ENCODE data around the gene BIRC7.
"Not testable (repeated sequence)": the region's sequence is repeated elsewhere in the genome, so short reads cannot be mapped to it uniquely, and the experiment has no call there.

BIRC7 gene

GRCh38 chr20:63217706-63218105 lies 18.0 kb upstream of the BIRC7 start:
- Histone ChIP-seq H3K27ac (ENCODE audit: insufficient read depth, low read depth, low read length, poor library complexity, severe bottlenecking) (no peak overlapping the region), H3K36me3 (ENCODE audit: control insufficient read depth, insufficient read depth, low read length) (peaks cover 6% of the 10 kb centered on the region), H3K4me1 (ENCODE audit: control insufficient read depth, insufficient read depth, low read length) (peaks cover 9% of the 10 kb centered on the region), H3K4me3 (ENCODE audit: insufficient read depth, low read depth, low read length) (no peak overlapping the region), H3K27me3 (ENCODE audit: control insufficient read depth, insufficient read depth, low read length, poor library complexity, severe bottlenecking) (peaks cover 11% of the 10 kb centered on the region), H3K9me3 (ENCODE audit: control insufficient read depth, low read length) (no peaks in the 10 kb centered on the region)
- WGBS, 2 experiments = 90 to 92% methylated on average over 7 of the region's 7 CpGs

GRCh38 chr20:63218701-63219446 lies 16.8 kb upstream of the BIRC7 start:
- 84 to 85% methylated on average over 13 of the region's 13 CpGs for WGBS, 2 experiments
- no peak overlapping the region for H3K27ac ChIP-seq (ENCODE audit: insufficient read depth, low read depth, low read length, poor library complexity, severe bottlenecking)
- no peaks in the 10 kb centered on the region for H3K36me3 ChIP-seq (ENCODE audit: control insufficient read depth, insufficient read depth, low read length)
- peaks cover 11% of the 10 kb centered on the region for H3K27me3 ChIP-seq (ENCODE audit: control insufficient read depth, insufficient read depth, low read length, poor library complexity, severe bottlenecking)
- no peak overlapping the region for H3K4me3 ChIP-seq (ENCODE audit: insufficient read depth, low read depth, low read length)
- H3K4me1 ChIP-seq (ENCODE audit: control insufficient read depth, insufficient read depth, low read length) = peaks cover 9% of the 10 kb centered on the region
- H3K9me3 ChIP-seq (ENCODE audit: control insufficient read depth, low read length) = no peaks in the 10 kb centered on the region

GRCh38 chr20:63219447-63219821 lies 16.3 kb upstream of the BIRC7 start:
- Histone ChIP-seq H3K4me1 (ENCODE audit: control insufficient read depth, insufficient read depth, low read length) (peaks cover 14% of the 10 kb centered on the region), H3K4me3 (ENCODE audit: insufficient read depth, low read depth, low read length) (no peak overlapping the region)

GRCh38 chr20:63219866-63220521 lies 15.7 kb upstream of the BIRC7 start:
- no peak overlapping the region for H3K4me3 ChIP-seq (ENCODE audit: insufficient read depth, low read depth, low read length)
- H3K27ac ChIP-seq (ENCODE audit: insufficient read depth, low read depth, low read length, poor library complexity, severe bottlenecking) = no peak overlapping the region
- H3K4me1 ChIP-seq (ENCODE audit: control insufficient read depth, insufficient read depth, low read length) = peaks cover 15% of the 10 kb centered on the region
- 89 to 90% methylated on average over 23 to 25 of the region's 25 CpGs for WGBS, 2 experiments
- H3K36me3 ChIP-seq (ENCODE audit: control insufficient read depth, insufficient read depth, low read length) = no peaks in the 10 kb centered on the region
- H3K9me3 ChIP-seq (ENCODE audit: control insufficient read depth, low read length) = no peaks in the 10 kb centered on the region
- H3K27me3 ChIP-seq (ENCODE audit: control insufficient read depth, insufficient read depth, low read length, poor library complexity, severe bottlenecking) = peaks cover 11% of the 10 kb centered on the region

More at GRCh38 chr20:63219447-63219821, 16.3 kb upstream of the BIRC7 start:
- WGBS, 2 experiments = 89% methylated on average over 8 of the region's 8 CpGs
- no peaks in the 10 kb centered on the region for H3K36me3 ChIP-seq (ENCODE audit: control insufficient read depth, insufficient read depth, low read length)
- H3K27ac ChIP-seq (ENCODE audit: insufficient read depth, low read depth, low read length, poor library complexity, severe bottlenecking) = no peak overlapping the region
- no peaks in the 10 kb centered on the region for H3K9me3 ChIP-seq (ENCODE audit: control insufficient read depth, low read length)
- peaks cover 11% of the 10 kb centered on the region for H3K27me3 ChIP-seq (ENCODE audit: control insufficient read depth, insufficient read depth, low read length, poor library complexity, severe bottlenecking)

GRCh38 chr20:63220696-63221399 lies 14.9 kb upstream of the BIRC7 start:
- Histone ChIP-seq H3K9me3 (ENCODE audit: control insufficient read depth, low read length) (no peaks in the 10 kb centered on the region), H3K36me3 (ENCODE audit: control insufficient read depth, insufficient read depth, low read length) (no peaks in the 10 kb centered on the region), H3K4me3 (ENCODE audit: insufficient read depth, low read depth, low read length) (no peak overlapping the region), H3K27ac (ENCODE audit: insufficient read depth, low read depth, low read length, poor library complexity, severe bottlenecking) (no peak overlapping the region), H3K4me1 (ENCODE audit: control insufficient read depth, insufficient read depth, low read length) (peaks cover 14% of the 10 kb centered on the region), H3K27me3 (ENCODE audit: control insufficient read depth, insufficient read depth, low read length, poor library complexity, severe bottlenecking) (peaks cover 11% of the 10 kb centered on the region)
- WGBS, 2 experiments = 77% methylated on average over 9 of the region's 9 CpGs

- WGBS, 2 experiments = 74 to 77% methylated on average over 11 to 12 of the region's 12 CpGs
- H3K9me3 ChIP-seq (ENCODE audit: control insufficient read depth, low read length); H3K36me3 ChIP-seq (ENCODE audit: control insufficient read depth, insufficient read depth, low read length); H3K4me3 ChIP-seq (ENCODE audit: insufficient read depth, low read depth, low read length); H3K27ac ChIP-seq (ENCODE audit: insufficient read depth, low read depth, low read length, poor library complexity, severe bottlenecking): not testable (repeated sequence)
- H3K27me3 ChIP-seq (ENCODE audit: control insufficient read depth, insufficient read depth, low read length, poor library complexity, severe bottlenecking) = peaks cover 11% of the 10 kb centered on the region
- H3K4me1 ChIP-seq (ENCODE audit: control insufficient read depth, insufficient read depth, low read length) = peaks cover 14% of the 10 kb centered on the region
These were observed 14.2 kb upstream of the BIRC7 start for GRCh38 chr20:63221400-63222053.

- H3K27me3 ChIP-seq (ENCODE audit: control insufficient read depth, insufficient read depth, low read length, poor library complexity, severe bottlenecking) = peaks cover 11% of the 10 kb centered on the region
- H3K4me3 ChIP-seq (ENCODE audit: insufficient read depth, low read depth, low read length) = no peak overlapping the region
- 79 to 81% methylated on average over 7 of the region's 7 CpGs for WGBS, 2 experiments
- no peak overlapping the region for H3K27ac ChIP-seq (ENCODE audit: insufficient read depth, low read depth, low read length, poor library complexity, severe bottlenecking)
- no peaks in the 10 kb centered on the region for H3K9me3 ChIP-seq (ENCODE audit: control insufficient read depth, low read length)
- H3K4me1 ChIP-seq (ENCODE audit: control insufficient read depth, insufficient read depth, low read length) = peaks cover 8% of the 10 kb centered on the region
- no peaks in the 10 kb centered on the region for H3K36me3 ChIP-seq (ENCODE audit: control insufficient read depth, insufficient read depth, low read length)
These were observed 13.2 kb upstream of the BIRC7 start for GRCh38 chr20:63222541-63222940.

GRCh38 chr20:63223121-63223825 lies 12.4 kb upstream of the BIRC7 start:
- Histone ChIP-seq H3K36me3 (ENCODE audit: control insufficient read depth, insufficient read depth, low read length) (no peaks in the 10 kb centered on the region), H3K27me3 (ENCODE audit: control insufficient read depth, insufficient read depth, low read length, poor library complexity, severe bottlenecking) (peaks cover 11% of the 10 kb centered on the region), H3K4me3 (ENCODE audit: insufficient read depth, low read depth, low read length) (no peak overlapping the region), H3K9me3 (ENCODE audit: control insufficient read depth, low read length) (no peaks in the 10 kb centered on the region), H3K27ac (ENCODE audit: insufficient read depth, low read depth, low read length, poor library complexity, severe bottlenecking) (no peak overlapping the region), H3K4me1 (ENCODE audit: control insufficient read depth, insufficient read depth, low read length) (peaks cover 8% of the 10 kb centered on the region)
- WGBS, 2 experiments = 60 to 61% methylated on average over 12 of the region's 12 CpGs

- H3K4me3 ChIP-seq (ENCODE audit: insufficient read depth, low read depth, low read length) = no peak overlapping the region
- peaks cover 8% of the 10 kb centered on the region for H3K4me1 ChIP-seq (ENCODE audit: control insufficient read depth, insufficient read depth, low read length)
- no peaks in the 10 kb centered on the region for H3K36me3 ChIP-seq (ENCODE audit: control insufficient read depth, insufficient read depth, low read length)
- no peak overlapping the region for H3K27ac ChIP-seq (ENCODE audit: insufficient read depth, low read depth, low read length, poor library complexity, severe bottlenecking)
- H3K9me3 ChIP-seq (ENCODE audit: control insufficient read depth, low read length) = no peaks in the 10 kb centered on the region
- H3K27me3 ChIP-seq (ENCODE audit: control insufficient read depth, insufficient read depth, low read length, poor library complexity, severe bottlenecking) = peaks cover 11% of the 10 kb centered on the region
- 77 to 78% methylated on average over 6 of the region's 6 CpGs for WGBS, 2 experiments
These were observed 11.9 kb upstream of the BIRC7 start for GRCh38 chr20:63223826-63224207.

All from ectodermal cell (in vitro differentiated cells).